HEK293 (cell line): ENCODE measurements around the gene SINHCAF.

Experiments
- CTCF ChIA-PET: fragments of 350-600 bp; formaldehyde crosslinking; extraction: SDS; loops from one replicate; lab custom pipeline; 2021; ENCODE audit warnings: antibody characterized with exemption; lab: Yijun Ruan, JAX
- POLR2A ChIA-PET: fragments of 300-600 bp; formaldehyde crosslinking; extraction: SDS; loops from one replicate; lab custom pipeline; 2020; ENCODE audit warnings: antibody characterized with exemption, inconsistent platforms; lab: Yijun Ruan, JAX
- H3K27ac ChIP-seq: fragments of 200-500 bp; sonication (Bioruptor generic); 2 replicates; pipeline ENCODE4 v1.5.1; 2014; ENCODE audit warnings: low read depth, low read length, control low read depth, inconsistent platforms; ENCODE audit errors: extremely low read depth
- H3K36me3 ChIP-seq, 2 experiments: fragments of 200-500 bp in 1 of 2; sonication (Bioruptor generic) in 1 of 2; 1 replicate in 1 of 2; 2 replicates in 1 of 2; pipeline ENCODE4 v1.5.1; 2014 to 2017; ENCODE audit warnings: inconsistent platforms in 2 of 2, low read length in 2 of 2; ENCODE audit not compliant: control insufficient read depth in 2 of 2, insufficient read depth in 1 of 2
- H3K4me1 ChIP-seq: fragments of 200-500 bp; sonication (Bioruptor generic); 2 replicates; pipeline ENCODE4 v1.5.1; 2014; ENCODE audit warnings: mild to moderate bottlenecking, low read length, inconsistent platforms; ENCODE audit not compliant: control insufficient read depth, insufficient read depth
- H3K4me3 ChIP-seq: 2 replicates; pipeline ENCODE4 v1.5.1; 2011; ENCODE audit warnings: low read depth, mild to moderate bottlenecking, control low read depth, low read length, moderate library complexity
- H3K9me3 ChIP-seq: fragments of 200-500 bp; sonication (Bioruptor generic); 2 replicates; pipeline ENCODE4 v1.5.1; 2014; ENCODE audit warnings: low read depth, low read length, inconsistent platforms; ENCODE audit not compliant: control insufficient read depth, insufficient read depth
- FEZF1 ChIP-seq: fragments of 450-650 bp; formaldehyde crosslinking; IDR thresholded peaks from 2 replicates; pipeline ENCODE4 v1.5.1; 2016; ENCODE audit warnings: missing biosample characterization, missing genetic modification characterization
- GLIS2 ChIP-seq: fragments of 450-650 bp; formaldehyde crosslinking; IDR thresholded peaks from 2 replicates; pipeline ENCODE4 v1.5.1; 2016; ENCODE audit warnings: missing biosample characterization, missing genetic modification characterization
- MYNN ChIP-seq: fragments of 450-650 bp; formaldehyde crosslinking; IDR thresholded peaks from 2 replicates; pipeline ENCODE4 v1.5.1; 2016; ENCODE audit warnings: missing biosample characterization, missing genetic modification characterization, borderline replicate concordance
- REPIN1 ChIP-seq: fragments of 450-650 bp; formaldehyde crosslinking; IDR thresholded peaks from 2 replicates; pipeline ENCODE4 v1.5.1; 2017; ENCODE audit warnings: missing biosample characterization, missing genetic modification characterization, low read depth
- ZIC2 ChIP-seq: fragments of 450-650 bp; formaldehyde crosslinking; IDR thresholded peaks from 2 replicates; pipeline ENCODE4 v1.5.1; 2016; ENCODE audit warnings: missing biosample characterization, missing genetic modification characterization
- ZNF114 ChIP-seq: fragments of 450-650 bp; formaldehyde crosslinking; IDR thresholded peaks from 2 replicates; pipeline ENCODE4 v1.5.0; 2017; ENCODE audit warnings: missing biosample characterization, missing genetic modification characterization
- ZNF146 ChIP-seq: fragments of 450-650 bp; formaldehyde crosslinking; IDR thresholded peaks from 2 replicates; pipeline ENCODE4 v1.5.1; 2016; ENCODE audit warnings: missing biosample characterization, missing genetic modification characterization
- ZNF2 ChIP-seq: fragments of 450-650 bp; formaldehyde crosslinking; IDR thresholded peaks from 2 replicates; pipeline ENCODE4 v1.5.1; 2016; ENCODE audit warnings: missing biosample characterization, missing genetic modification characterization
- ZNF324 ChIP-seq: fragments of 450-650 bp; formaldehyde crosslinking; IDR thresholded peaks from 2 replicates; pipeline ENCODE4 v1.5.1; 2016; ENCODE audit warnings: missing biosample characterization, missing genetic modification characterization
- ZNF335 ChIP-seq: fragments of 450-650 bp; formaldehyde crosslinking; conservative IDR thresholded peaks from 2 replicates; pipeline ENCODE4 v1.5.1; 2016; ENCODE audit warnings: missing biosample characterization, missing genetic modification characterization
- ZNF350 ChIP-seq: fragments of 450-650 bp; formaldehyde crosslinking; IDR thresholded peaks from 2 replicates; pipeline ENCODE4 v1.5.0; 2017; ENCODE audit warnings: missing biosample characterization, mild to moderate bottlenecking, missing genetic modification characterization
- ZNF521 ChIP-seq: fragments of 450-650 bp; formaldehyde crosslinking; IDR thresholded peaks from 2 replicates; pipeline ENCODE4 v1.5.1; 2017; ENCODE audit warnings: missing biosample characterization, mild to moderate bottlenecking, missing genetic modification characterization
- ZNF560 ChIP-seq: fragments of 450-650 bp; formaldehyde crosslinking; IDR thresholded peaks from 2 replicates; pipeline ENCODE4 v1.5.1; 2017; ENCODE audit warnings: missing biosample characterization, missing genetic modification characterization, borderline replicate concordance
- ZNF621 ChIP-seq: fragments of 450-650 bp; formaldehyde crosslinking; IDR thresholded peaks from 2 replicates; pipeline ENCODE4 v1.5.1; 2017; ENCODE audit warnings: missing biosample characterization, missing genetic modification characterization
- ZNF623 ChIP-seq: fragments of 450-650 bp; formaldehyde crosslinking; IDR thresholded peaks from 2 replicates; pipeline ENCODE4 v1.5.1; 2016; ENCODE audit warnings: missing biosample characterization, missing genetic modification characterization
- ZNF664 ChIP-seq: fragments of 450-650 bp; formaldehyde crosslinking; IDR thresholded peaks from 2 replicates; pipeline ENCODE4 v1.5.1; 2016; ENCODE audit warnings: missing biosample characterization, missing genetic modification characterization
- ZNF670 ChIP-seq: fragments of 450-650 bp; formaldehyde crosslinking; IDR thresholded peaks from 2 replicates; pipeline ENCODE4 v1.5.1; 2016; ENCODE audit warnings: missing biosample characterization, missing genetic modification characterization, low read depth
- ZNF777 ChIP-seq: fragments of 450-650 bp; formaldehyde crosslinking; IDR thresholded peaks from 2 replicates; pipeline ENCODE4 v1.5.1; 2017; ENCODE audit warnings: missing biosample characterization, missing genetic modification characterization, borderline replicate concordance
- ZNF791 ChIP-seq: fragments of 450-650 bp; formaldehyde crosslinking; IDR thresholded peaks from 2 replicates; pipeline ENCODE4 v1.5.1; 2016; ENCODE audit warnings: missing biosample characterization, missing genetic modification characterization
- ZNF843 ChIP-seq: fragments of 450-650 bp; formaldehyde crosslinking; IDR thresholded peaks from 2 replicates; pipeline ENCODE4 v1.5.1; 2016; ENCODE audit warnings: missing biosample characterization, missing genetic modification characterization
- TF ChIP-seq, protein P1 (sequence below): fragments of 450-650 bp; formaldehyde crosslinking; IDR thresholded peaks from 2 replicates; pipeline ENCODE4 v1.5.1; 2016; ENCODE audit warnings: missing biosample characterization, missing genetic modification characterization
- TF ChIP-seq, protein P2 (sequence below): fragments of 450-650 bp; formaldehyde crosslinking; IDR thresholded peaks from 2 replicates; pipeline ENCODE4 v1.5.1; 2016; ENCODE audit warnings: missing biosample characterization, missing genetic modification characterization
- TF ChIP-seq, protein P3 (sequence below): fragments of 450-650 bp; IDR thresholded peaks from 2 replicates; pipeline ENCODE4 v1.5.1; 2018; ENCODE audit warnings: missing biosample characterization, missing genetic modification characterization
- TF ChIP-seq, protein P4 (sequence below): fragments of 450-650 bp; formaldehyde crosslinking; IDR thresholded peaks from 2 replicates; pipeline ENCODE4 v1.5.1; 2016; ENCODE audit warnings: missing biosample characterization, missing genetic modification characterization

The SINHCAF gene

DNA sequence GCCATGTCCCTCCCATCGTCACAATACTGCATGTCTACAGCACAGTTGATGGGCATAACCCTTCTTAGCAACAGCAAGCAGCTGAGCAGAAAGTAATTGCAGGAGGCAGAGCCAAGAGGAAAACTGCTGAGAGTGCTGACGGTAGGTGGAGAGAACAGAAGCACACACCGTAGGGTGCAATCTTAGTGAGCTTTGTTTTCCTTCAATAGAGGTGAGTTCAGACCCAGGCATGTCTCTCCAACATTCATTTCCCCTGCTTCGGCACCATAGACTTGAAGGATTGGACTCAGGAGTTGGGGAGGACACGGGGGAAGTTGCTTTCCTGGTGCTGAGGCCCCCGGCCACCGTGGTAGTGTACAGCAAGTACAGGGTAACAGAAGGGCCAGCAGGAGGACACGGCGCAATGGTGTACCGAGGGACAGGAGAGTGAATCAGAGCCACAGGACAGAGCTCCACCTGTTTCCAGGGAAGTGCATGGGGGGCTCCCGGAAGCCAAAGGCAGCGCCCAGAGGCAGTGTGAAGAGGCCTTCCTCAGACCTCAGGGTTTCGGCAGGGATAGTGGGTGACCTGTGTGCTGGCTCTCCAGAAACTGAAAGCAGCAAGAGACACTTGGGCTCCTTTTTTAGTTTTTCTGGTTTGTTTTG, 36.3 kb upstream of the SINHCAF start (continued):
- TF ChIP-seq ZIC2 (peak; percentile 62), ZNF146 (tag by site-specific recombination) (no peak), ZNF2 (tag by site-specific recombination) (0 out of 2 replicates have a peak, but pooled peaks have one; percentile 24), ZNF335 (tag by site-specific recombination) (peak; percentile 95), ZNF350 (tag by site-specific recombination) (no peak), GLIS2 (tag by site-specific recombination) (peak; percentile 35; the same call in 1 of the 2 replicates)
- TF ChIP-seq, protein P1, sequence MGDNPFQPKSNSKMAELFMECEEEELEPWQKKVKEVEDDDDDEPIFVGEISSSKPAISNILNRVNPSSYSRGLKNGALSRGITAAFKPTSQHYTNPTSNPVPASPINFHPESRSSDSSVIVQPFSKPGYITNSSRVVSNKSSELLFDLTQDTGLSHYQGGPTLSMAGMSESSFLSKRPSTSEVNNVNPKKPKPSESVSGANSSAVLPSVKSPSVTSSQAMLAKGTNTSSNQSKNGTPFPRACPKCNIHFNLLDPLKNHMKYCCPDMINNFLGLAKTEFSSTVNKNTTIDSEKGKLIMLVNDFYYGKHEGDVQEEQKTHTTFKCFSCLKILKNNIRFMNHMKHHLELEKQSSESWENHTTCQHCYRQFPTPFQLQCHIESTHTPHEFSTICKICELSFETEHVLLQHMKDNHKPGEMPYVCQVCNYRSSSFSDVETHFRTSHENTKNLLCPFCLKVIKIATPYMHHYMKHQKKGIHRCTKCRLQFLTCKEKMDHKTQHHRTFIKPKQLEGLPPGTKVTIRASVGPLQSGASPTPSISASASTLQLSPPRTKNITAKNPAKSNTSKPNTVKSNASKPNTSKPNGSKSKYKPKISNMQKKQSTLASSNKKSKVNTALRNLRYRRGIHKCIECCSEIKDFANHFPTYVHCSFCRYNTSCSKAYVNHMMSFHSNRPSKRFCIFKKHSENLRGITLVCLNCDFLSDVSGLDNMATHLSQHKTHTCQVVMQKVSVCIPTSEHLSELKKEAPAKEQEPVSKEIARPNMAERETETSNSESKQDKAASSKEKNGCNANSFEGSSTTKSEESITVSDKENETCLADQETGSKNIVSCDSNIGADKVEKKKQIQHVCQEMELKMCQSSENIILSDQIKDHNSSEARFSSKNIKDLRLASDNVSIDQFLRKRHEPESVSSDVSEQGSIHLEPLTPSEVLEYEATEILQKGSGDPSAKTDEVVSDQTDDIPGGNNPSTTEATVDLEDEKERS (tag by site-specific recombination), result no peak
- TF ChIP-seq, protein P2, sequence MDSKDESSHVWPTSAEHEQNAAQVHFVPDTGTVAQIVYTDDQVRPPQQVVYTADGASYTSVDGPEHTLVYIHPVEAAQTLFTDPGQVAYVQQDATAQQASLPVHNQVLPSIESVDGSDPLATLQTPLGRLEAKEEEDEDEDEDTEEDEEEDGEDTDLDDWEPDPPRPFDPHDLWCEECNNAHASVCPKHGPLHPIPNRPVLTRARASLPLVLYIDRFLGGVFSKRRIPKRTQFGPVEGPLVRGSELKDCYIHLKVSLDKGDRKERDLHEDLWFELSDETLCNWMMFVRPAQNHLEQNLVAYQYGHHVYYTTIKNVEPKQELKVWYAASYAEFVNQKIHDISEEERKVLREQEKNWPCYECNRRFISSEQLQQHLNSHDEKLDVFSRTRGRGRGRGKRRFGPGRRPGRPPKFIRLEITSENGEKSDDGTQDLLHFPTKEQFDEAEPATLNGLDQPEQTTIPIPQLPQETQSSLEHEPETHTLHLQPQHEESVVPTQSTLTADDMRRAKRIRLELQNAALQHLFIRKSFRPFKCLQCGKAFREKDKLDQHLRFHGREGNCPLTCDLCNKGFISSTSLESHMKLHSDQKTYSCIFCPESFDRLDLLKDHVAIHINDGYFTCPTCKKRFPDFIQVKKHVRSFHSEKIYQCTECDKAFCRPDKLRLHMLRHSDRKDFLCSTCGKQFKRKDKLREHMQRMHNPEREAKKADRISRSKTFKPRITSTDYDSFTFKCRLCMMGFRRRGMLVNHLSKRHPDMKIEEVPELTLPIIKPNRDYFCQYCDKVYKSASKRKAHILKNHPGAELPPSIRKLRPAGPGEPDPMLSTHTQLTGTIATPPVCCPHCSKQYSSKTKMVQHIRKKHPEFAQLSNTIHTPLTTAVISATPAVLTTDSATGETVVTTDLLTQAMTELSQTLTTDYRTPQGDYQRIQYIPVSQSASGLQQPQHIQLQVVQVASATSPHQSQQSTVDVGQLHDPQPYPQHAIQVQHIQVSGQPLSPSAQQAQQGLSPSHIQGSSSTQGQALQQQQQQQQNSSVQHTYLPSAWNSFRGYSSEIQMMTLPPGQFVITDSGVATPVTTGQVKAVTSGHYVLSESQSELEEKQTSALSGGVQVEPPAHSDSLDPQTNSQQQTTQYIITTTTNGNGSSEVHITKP, result no peak
- TF ChIP-seq, all 188 proteins: peak for 10

DNA sequence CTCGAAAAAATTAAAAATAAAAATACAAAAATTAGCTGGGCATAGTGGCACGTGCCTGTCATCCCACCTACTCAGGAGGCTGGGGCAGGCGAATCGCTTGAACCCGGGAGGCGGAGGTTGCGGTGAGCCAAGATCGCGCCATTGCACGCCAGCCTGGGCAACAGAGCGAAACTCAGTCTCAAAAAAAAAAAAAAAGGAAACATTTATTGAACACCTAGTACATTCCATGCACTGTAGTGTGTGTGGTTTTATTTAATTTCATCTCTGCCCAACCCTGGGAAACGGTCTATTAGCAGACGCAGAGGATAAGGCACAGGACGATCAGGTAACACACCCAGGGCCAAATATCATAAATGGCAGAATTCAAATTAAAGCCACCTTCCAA, 35.8 kb upstream of the SINHCAF start:
- no peak overlapping the region for H3K27ac ChIP-seq
- H3K4me3 ChIP-seq, result no peak overlapping the region
- H3K4me1 ChIP-seq, result peaks cover 6% of the 10 kb centered on the region; the same call in 1 of the 2 replicates
- TF ChIP-seq MYNN (no peak), ZNF664 (tag by site-specific recombination) (peak; percentile 97)
- CTCF ChIA-PET, result interaction anchor here (2.6 kb wide), 1 partner anchor 90 kb away, joined by 9 read pairs; no protein-coding TSS in a partner anchor
- POLR2A ChIA-PET, result interaction anchor here (0.9 kb wide), 1 partner anchor 9 kb away, joined by 3 read pairs; no protein-coding TSS in a partner anchor
- H3K36me3 ChIP-seq, result no peaks in the 10 kb centered on the region
- no peaks in the 10 kb centered on the region for H3K9me3 ChIP-seq

DNA sequence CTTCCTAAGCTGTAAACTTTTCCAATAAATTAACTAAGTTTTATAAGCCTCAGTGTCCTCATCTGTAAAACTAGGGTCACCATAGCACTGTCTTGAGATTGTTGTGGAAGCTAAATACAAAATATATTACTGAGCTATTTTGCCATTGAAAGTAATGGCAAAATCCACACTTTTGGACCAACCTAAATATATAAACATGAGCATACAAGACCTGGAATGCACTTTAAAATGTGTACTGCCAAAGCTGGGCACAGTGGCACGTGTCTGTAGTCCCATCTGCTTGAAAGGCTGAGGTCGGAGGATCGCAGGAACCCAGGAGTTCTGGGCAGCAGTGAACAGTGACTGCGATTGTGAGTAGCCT, 29.8 kb upstream of the SINHCAF start:
- CTCF ChIA-PET, result interaction anchor here (0.6 kb wide), 1 partner anchor 298 kb away, joined by 3 read pairs; no protein-coding TSS in a partner anchor
- Histone ChIP-seq H3K27ac (no peak overlapping the region), H3K9me3 (no peaks in the 10 kb centered on the region), H3K4me1 (peaks cover 9% of the 10 kb centered on the region; the same call in 1 of the 2 replicates), H3K4me3 (no peak overlapping the region), H3K36me3 (no peaks in the 10 kb centered on the region)
- POLR2A ChIA-PET, result no interaction called here
- no peak for TF ChIP-seq ZNF521
- TF ChIP-seq, protein P3, sequence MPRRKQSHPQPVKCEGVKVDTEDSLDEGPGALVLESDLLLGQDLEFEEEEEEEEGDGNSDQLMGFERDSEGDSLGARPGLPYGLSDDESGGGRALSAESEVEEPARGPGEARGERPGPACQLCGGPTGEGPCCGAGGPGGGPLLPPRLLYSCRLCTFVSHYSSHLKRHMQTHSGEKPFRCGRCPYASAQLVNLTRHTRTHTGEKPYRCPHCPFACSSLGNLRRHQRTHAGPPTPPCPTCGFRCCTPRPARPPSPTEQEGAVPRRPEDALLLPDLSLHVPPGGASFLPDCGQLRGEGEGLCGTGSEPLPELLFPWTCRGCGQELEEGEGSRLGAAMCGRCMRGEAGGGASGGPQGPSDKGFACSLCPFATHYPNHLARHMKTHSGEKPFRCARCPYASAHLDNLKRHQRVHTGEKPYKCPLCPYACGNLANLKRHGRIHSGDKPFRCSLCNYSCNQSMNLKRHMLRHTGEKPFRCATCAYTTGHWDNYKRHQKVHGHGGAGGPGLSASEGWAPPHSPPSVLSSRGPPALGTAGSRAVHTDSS, result no peak
- TF ChIP-seq ZNF791 (tag by site-specific recombination), result no peak
- TF ChIP-seq, protein P4, sequence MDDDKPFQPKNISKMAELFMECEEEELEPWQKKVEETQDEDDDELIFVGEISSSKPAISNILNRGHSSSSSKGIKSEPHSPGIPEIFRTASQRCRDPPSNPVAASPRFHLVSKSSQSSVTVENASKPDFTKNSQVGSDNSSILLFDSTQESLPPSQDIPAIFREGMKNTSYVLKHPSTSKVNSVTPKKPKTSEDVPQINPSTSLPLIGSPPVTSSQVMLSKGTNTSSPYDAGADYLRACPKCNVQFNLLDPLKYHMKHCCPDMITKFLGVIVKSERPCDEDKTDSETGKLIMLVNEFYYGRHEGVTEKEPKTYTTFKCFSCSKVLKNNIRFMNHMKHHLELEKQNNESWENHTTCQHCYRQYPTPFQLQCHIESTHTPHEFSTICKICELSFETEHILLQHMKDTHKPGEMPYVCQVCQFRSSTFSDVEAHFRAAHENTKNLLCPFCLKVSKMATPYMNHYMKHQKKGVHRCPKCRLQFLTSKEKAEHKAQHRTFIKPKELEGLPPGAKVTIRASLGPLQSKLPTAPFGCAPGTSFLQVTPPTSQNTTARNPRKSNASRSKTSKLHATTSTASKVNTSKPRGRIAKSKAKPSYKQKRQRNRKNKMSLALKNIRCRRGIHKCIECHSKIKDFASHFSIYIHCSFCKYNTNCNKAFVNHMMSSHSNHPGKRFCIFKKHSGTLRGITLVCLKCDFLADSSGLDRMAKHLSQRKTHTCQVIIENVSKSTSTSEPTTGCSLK, result no peak
- TF ChIP-seq ZNF670 (tag by site-specific recombination), result no peak
- TF ChIP-seq ZNF777 (tag by site-specific recombination), result no peak
- no peak for TF ChIP-seq ZNF843 (tag by site-specific recombination)
- no peak for TF ChIP-seq ZNF114 (tag by site-specific recombination)
- TF ChIP-seq FEZF1 (tag by site-specific recombination), result no peak
- no peak for TF ChIP-seq ZNF560 (tag by site-specific recombination)
- TF ChIP-seq ZNF623 (tag by site-specific recombination), result no peak
- TF ChIP-seq REPIN1 (tag by site-specific recombination), result no peak
- no peak for TF ChIP-seq ZNF621 (tag by site-specific recombination)
- no peak for TF ChIP-seq ZNF324 (tag by site-specific recombination)
